Measurements from ENCODE around the gene PIP4P1. TPM values are rescaled to one million over a fixed set of nuclear protein-coding genes. Genes with fewer than 3 reads are reported as not detected.
"Not testable (repeated sequence)": the region's sequence is repeated elsewhere in the genome, so short reads cannot be mapped to it uniquely, and the experiment has no call there.

Gene PIP4P1
- polyA plus RNA-seq (2013, experiment 1 of 2; ENCODE audit: insufficient read length): 21.2 TPM
- polyA plus RNA-seq (2013, experiment 2 of 2; ENCODE audit: insufficient read length): 20.7 TPM

GRCh38 chr14:20461225-20462141 is at the start of gene PIP4P1:
Gene PIP4P1 (minus strand): TSS chr14:20461434. CDS start chr14:20461325, 109 bp downstream.
- peak; percentile 100 for DNase-seq

- DNase-seq: no peak
Measured at GRCh38 chr14:20508367-20508766, 47.1 kb upstream of the PIP4P1 start.

- not testable (repeated sequence) for DNase-seq
Measured at GRCh38 chr14:20507537-20507936, 46.3 kb upstream of the PIP4P1 start.

- DNase-seq: not testable (repeated sequence)
Measured at GRCh38 chr14:20506752-20507151, 45.5 kb upstream of the PIP4P1 start.

- not testable (repeated sequence) for DNase-seq
Measured at GRCh38 chr14:20506276-20506675, 45.0 kb upstream of the PIP4P1 start.

- no peak for DNase-seq
Measured at GRCh38 chr14:20503898-20504297, 42.7 kb upstream of the PIP4P1 start.

GRCh38 chr14:20501346-20501745 is 40.1 kb upstream of the PIP4P1 start:
- peak; percentile 20 for DNase-seq

- DNase-seq: no peak
Measured at GRCh38 chr14:20499881-20500280, 38.6 kb upstream of the PIP4P1 start.

GRCh38 chr14:20499108-20499507 is 37.9 kb upstream of the PIP4P1 start:
- no peak for DNase-seq

GRCh38 chr14:20498622-20499021 is 37.4 kb upstream of the PIP4P1 start:
- no peak for DNase-seq

GRCh38 chr14:20494935-20495766 is 33.9 kb upstream of the PIP4P1 start:
- DNase-seq: no peak

GRCh38 chr14:20493634-20494033 is 32.4 kb upstream of the PIP4P1 start:
- no peak for DNase-seq

- DNase-seq: no peak
Measured at GRCh38 chr14:20492486-20492885, 31.3 kb upstream of the PIP4P1 start.

GRCh38 chr14:20490563-20490962 is 29.3 kb upstream of the PIP4P1 start:
- no peak for DNase-seq

GRCh38 chr14:20489093-20489994 is 28.1 kb upstream of the PIP4P1 start:
- DNase-seq: peak; percentile 1

- DNase-seq: no peak
Measured at GRCh38 chr14:20487396-20487725, 26.1 kb upstream of the PIP4P1 start.

GRCh38 chr14:20486684-20487395 is 25.6 kb upstream of the PIP4P1 start:
- DNase-seq: no peak

GRCh38 chr14:20485900-20486299 is 24.7 kb upstream of the PIP4P1 start:
- DNase-seq: no peak

GRCh38 chr14:20482382-20482781 is 21.1 kb upstream of the PIP4P1 start:
- no peak for DNase-seq

GRCh38 chr14:20478894-20479293 is 17.7 kb upstream of the PIP4P1 start:
- no peak for DNase-seq

GRCh38 chr14:20477211-20477876 is 16.1 kb upstream of the PIP4P1 start:
- DNase-seq: peak; percentile 11
